IPS-NIHi11 (cell line): Measurements from ENCODE around the gene OR4M2.
"Not testable (repeated sequence)": the region's sequence is repeated elsewhere in the genome, so short reads cannot be mapped to it uniquely, and the experiment has no call there.

Experiments
- DNase-seq: peaks from one replicate; pipeline ENCODE4 v3.0.0; 2012; ENCODE audit warnings: mixed read lengths, low spot score

Gene OR4M2, protein sequence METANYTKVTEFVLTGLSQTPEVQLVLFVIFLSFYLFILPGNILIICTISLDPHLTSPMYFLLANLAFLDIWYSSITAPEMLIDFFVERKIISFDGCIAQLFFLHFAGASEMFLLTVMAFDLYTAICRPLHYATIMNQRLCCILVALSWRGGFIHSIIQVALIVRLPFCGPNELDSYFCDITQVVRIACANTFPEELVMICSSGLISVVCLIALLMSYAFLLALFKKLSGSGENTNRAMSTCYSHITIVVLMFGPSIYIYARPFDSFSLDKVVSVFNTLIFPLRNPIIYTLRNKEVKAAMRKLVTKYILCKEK

DNA sequence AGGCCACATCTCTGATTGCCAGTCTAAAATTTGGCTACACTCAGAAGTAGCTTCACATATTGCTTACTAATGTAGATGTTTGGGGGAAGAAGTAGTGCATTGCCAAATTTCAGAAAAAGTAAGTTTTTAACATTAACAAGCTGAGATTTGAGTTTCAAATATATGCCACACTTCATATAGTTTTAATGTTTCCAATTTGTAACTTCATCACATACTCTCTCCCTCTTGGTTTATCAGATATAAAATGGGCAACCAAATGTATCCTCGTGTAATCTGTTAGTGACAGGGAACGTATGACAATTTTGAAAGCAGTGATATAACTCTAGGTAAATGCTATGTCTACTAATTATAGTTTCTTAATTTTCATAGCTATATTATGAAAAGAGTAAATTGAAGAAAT is at the start of gene OR4M2:
Gene OR4M2, plus strand, starts transcription at position 301 of the 400 bp plus-strand sequence. Its CDS starts 98 bp downstream, at position 399.
- not testable (repeated sequence) for DNase-seq

- not testable (repeated sequence) for DNase-seq
Observed at GRCh38 chr15:22069267-22069666, 11.1 kb upstream of the OR4M2 start.

- not testable (repeated sequence) for DNase-seq
Observed at GRCh38 chr15:22081386-22081785, 1.1 kb downstream of the OR4M2 start.

DNA sequence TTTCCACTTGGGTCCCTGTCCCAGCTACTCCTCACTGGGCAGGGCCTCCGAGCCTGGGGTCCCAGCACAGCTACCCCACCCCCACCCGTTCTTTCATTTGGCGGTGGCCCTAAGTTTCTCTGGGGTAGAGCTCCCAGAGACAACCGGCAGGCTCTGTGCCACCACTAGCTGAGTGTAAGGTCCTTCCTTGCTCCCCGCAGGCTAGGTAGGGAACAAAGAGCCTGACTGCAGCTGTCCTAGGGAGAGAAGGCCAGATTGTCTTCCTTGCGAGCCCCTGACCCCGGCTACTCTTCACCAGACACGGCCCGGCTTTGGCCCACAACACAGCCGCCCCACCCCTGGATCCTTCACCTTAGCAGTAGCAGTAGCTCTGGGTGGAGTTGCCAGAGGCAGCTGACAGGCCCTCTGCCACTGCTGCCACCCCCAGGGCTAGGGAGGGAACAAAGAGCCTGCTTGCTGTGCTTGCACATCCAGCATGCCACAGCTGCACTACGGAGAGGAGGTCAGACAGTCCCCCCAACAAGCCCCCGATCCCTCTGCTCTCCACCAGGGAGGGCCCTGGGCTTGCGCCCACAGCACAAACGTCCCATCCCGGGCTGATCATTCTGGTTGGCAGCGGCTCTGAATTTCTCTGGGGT is 18.4 kb downstream of the OR4M2 start:
- DNase-seq: not testable (repeated sequence)

DNA sequence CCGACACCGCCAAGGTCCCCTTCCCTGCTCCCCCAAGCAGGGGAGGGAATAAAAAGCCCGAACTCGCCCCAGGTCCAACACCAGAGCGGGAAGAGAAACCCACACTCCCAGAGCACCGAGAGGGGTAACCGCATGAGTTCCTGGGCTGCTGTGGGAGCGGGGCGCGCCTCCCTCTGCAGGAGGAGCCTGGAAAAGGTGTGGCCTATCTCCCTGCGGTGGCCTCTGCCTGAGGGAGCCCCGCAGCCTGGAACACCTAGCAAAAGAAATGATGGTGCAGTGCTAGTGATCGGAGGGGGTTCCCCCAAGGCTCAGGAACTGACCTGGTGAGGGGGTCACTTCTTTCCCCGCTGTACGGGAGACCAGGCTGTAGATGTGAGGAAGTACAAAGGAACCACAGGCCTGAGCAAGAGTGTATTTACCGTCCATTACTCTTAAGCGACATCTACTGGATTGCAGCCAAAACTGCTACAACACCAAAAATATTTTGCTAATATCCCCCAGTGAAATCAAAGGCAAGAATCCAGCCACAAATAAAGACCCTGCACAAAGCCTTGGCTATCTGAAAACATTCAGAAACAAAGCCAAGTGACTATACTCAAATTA is 19.1 kb downstream of the OR4M2 start:
- DNase-seq: not testable (repeated sequence)

DNA sequence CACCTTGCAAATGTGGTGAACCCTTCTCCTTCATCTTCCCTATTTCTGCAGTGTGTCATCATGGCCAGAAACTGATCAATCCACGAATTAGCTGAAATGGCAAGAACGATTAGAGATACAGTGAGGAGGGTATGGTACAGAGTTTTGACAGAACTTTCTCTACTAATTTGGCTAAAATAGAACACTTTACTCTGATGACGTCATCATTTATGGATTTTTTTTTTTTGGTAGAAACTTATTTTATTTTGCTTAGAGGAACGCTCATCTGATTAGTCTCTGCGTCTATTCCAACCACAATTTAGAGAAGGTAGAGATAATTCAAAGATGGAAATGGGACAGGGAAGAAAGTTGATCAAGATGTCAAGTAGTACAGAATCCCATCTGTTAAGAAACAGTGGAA is 41.7 kb downstream of the OR4M2 start:
- not testable (repeated sequence) for DNase-seq
